ENCODE data around the gene PTCH1.

Gene PTCH1

DNA sequence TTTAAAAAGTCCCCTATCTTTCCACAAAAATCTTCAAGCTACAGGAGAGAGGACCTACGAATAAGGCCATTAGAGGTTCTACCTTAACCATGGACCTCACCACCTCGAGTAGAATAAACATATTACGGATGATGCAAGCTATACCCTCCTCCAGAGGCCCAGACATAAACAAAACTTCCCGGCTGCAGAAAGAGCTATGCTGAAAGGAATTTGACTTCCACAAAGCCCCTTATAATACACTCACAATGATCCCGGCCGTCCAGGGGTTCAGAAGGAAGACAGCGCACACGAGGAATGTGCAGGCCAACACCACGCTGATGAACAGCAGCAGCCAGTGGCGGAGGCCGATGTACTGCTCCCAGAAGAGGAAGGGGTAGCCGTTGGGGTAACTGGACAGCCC, 59.0 kb downstream of the PTCH1 start:
- DNase-seq: no peak
- Mint-ChIP-seq H3K4me1 (peaks cover 22% of the 10 kb centered on the region), H3K9me3 (no peaks in the 10 kb centered on the region), H3K27ac (no peak overlapping the region), H3K27me3 (peaks cover 61% of the 10 kb centered on the region), H3K4me3 (no peak overlapping the region), H3K36me3 (peaks cover 2% of the 10 kb centered on the region)
- CTCF ChIA-PET: no interaction called here

GRCh38 chr9:95455714-95456113, 61.1 kb downstream of the PTCH1 start:
- no peak overlapping the region for H3K4me3 Mint-ChIP-seq
- H3K27ac Mint-ChIP-seq: no peak overlapping the region
- H3K36me3 Mint-ChIP-seq: no peaks in the 10 kb centered on the region
- H3K4me1 Mint-ChIP-seq: peaks cover 2% of the 10 kb centered on the region
- peaks cover 40% of the 10 kb centered on the region for H3K27me3 Mint-ChIP-seq
- CTCF ChIA-PET: no interaction called here
- DNase-seq: no peak
- no peaks in the 10 kb centered on the region for H3K9me3 Mint-ChIP-seq

DNA sequence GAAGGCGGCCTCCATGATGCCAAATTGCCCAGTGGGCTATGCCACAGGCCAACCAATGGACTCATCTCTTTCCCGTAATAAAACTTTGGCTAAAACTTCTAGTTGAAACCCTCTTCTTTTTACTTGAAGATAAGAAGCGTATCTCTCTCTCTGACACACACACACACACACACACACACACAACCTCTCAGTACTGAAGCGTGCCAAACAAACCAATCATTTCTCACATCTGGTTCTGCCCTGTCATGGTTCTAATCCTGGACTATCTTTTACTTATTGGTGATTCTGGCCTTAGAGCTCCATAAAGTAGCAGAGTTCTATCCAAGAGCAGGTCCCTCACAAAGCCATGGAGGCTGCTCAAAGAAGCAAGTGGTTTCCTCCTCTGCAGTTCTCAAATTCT, 64.6 kb downstream of the PTCH1 start:
- DNase-seq: no peak
- Mint-ChIP-seq H3K36me3 (no peaks in the 10 kb centered on the region), H3K9me3 (no peaks in the 10 kb centered on the region), H3K4me3 (no peak overlapping the region), H3K27me3 (peaks cover 18% of the 10 kb centered on the region), H3K4me1 (no peaks in the 10 kb centered on the region), H3K27ac (no peak overlapping the region)
- CTCF ChIA-PET: interaction anchor here (0.9 kb wide), 1 partner anchor 11 kb away, joined by 3 read pairs; no protein-coding TSS in a partner anchor

DNA sequence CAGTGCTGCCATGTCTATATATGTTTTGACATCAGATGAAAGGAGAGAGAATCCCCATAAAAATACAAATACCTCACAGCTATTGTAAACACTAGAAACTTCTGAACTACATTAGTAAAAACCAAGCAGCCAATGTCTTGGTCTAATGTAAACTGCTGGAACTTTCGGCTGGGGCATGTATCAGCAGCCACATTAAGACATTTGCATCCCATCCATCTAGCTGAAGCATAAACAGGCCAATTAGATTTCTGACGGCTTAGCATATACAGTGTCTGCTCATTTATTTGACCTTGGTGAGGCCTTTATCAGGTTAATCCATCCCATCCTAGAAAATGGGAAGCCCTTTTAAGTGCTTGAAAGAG, 65.7 kb downstream of the PTCH1 start:
- Mint-ChIP-seq H3K9me3 (no peaks in the 10 kb centered on the region), H3K27ac (no peak overlapping the region), H3K36me3 (no peaks in the 10 kb centered on the region), H3K4me1 (no peaks in the 10 kb centered on the region), H3K27me3 (peaks cover 10% of the 10 kb centered on the region), H3K4me3 (no peak overlapping the region)
- CTCF ChIA-PET: no interaction called here
- DNase-seq: no peak

DNA sequence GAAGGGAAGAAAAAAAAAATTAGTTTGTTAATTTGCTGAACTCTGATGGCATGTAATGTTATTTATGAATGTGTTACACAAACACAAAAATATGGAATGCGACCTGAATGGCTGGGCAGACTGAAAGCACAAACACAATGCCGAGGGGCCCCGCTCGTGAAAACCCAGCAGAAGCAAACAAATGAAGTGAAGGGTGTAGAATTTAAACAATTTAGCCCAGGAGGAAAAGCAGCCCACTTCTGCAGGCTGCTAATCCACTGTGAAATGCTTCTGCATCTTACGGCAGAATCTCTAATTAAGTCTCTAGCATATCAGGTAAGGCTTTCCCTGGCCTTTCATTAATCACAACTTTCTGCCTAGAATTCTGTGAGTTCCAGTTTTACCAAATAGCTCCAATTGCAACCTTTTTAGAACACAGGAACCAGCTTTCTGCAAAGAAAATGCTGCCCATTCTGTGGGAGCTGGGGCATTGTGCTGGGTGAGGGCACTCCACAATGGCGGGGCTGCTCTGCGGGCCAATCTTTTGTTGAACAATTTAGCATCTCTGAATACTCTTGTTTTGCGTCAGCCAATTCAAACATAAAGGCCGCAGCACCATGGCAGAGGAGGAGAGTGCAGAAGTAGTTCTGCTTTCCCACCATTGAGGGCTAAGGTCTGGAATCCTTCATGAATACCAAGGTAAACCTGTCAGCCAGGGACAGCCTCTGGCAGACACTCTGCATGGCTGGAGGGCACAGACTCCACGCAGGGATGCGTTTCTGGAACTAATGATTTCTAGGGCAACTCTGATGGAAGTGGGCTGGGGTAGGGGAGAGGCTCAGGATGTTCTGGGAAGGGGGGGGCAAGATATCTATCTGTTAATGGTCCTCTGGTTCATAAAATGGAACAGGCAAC, 66.4 kb downstream of the PTCH1 start:
- peaks cover 7% of the 10 kb centered on the region for H3K27me3 Mint-ChIP-seq
- H3K9me3 Mint-ChIP-seq: no peaks in the 10 kb centered on the region
- H3K36me3 Mint-ChIP-seq: no peaks in the 10 kb centered on the region
- CTCF ChIA-PET: no interaction called here
- no peak overlapping the region for H3K4me3 Mint-ChIP-seq
- no peak for DNase-seq
- no peak overlapping the region for H3K27ac Mint-ChIP-seq
- no peaks in the 10 kb centered on the region for H3K4me1 Mint-ChIP-seq

- Mint-ChIP-seq H3K4me3 (no peak overlapping the region), H3K4me1 (peaks cover 3% of the 10 kb centered on the region), H3K27me3 (peaks cover 7% of the 10 kb centered on the region), H3K36me3 (no peaks in the 10 kb centered on the region), H3K9me3 (no peaks in the 10 kb centered on the region), H3K27ac (no peak overlapping the region)
- CTCF ChIA-PET: no interaction called here
- no peak for DNase-seq
Measured at GRCh38 chr9:95449016-95449415, 67.8 kb downstream of the PTCH1 start.

DNA sequence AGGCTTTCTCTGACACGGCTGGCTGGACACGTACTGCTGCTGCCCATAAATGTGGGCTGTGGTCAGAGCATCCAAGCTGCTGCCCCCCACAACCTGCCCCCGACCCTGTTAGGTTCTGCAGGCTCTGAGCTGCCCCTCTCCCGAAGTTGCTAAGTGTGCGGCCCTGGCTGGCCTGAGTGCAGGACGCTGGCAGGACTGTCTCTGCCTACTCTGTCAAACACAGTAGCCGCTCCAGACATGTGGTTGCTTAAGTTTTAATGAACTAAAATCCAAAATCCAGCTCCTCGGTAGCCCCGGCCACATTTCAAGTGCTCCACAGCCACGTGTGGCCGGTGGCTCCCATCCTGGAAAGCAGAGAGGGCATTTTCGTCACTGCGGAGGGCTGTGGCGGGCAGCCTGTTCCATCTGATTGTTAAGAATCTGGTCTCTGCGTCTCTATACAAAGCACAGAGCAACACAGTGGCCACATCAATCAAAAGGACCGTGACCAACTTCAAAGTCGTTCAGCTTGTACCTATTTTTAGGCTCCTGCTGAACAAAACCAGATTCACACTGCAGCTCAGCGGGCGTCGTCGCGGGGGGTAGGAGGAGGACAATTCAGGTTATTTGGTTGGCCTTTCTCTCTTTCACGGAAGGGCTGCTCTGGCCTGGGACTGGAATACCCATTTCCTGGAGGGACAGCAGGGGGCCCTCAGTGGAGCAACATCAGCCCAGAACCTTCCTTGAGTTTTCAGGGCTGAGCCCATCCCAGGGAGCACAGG, 68.9 kb downstream of the PTCH1 start:
- Mint-ChIP-seq H3K27me3 (peaks cover 4% of the 10 kb centered on the region), H3K27ac (no peak overlapping the region), H3K4me1 (peaks cover 3% of the 10 kb centered on the region), H3K36me3 (no peaks in the 10 kb centered on the region), H3K4me3 (no peak overlapping the region), H3K9me3 (no peaks in the 10 kb centered on the region)
- DNase-seq: no peak
- CTCF ChIA-PET: interaction anchor here (0.7 kb wide), 1 partner anchor 781 kb away, joined by 3 read pairs; no protein-coding TSS in a partner anchor

- H3K9me3 Mint-ChIP-seq: no peaks in the 10 kb centered on the region
- peaks cover 3% of the 10 kb centered on the region for H3K4me1 Mint-ChIP-seq
- peaks cover 4% of the 10 kb centered on the region for H3K27me3 Mint-ChIP-seq
- CTCF ChIA-PET: no interaction called here
- no peak overlapping the region for H3K4me3 Mint-ChIP-seq
- no peak overlapping the region for H3K27ac Mint-ChIP-seq
- no peaks in the 10 kb centered on the region for H3K36me3 Mint-ChIP-seq
- DNase-seq: no peak
Measured at GRCh38 chr9:95446984-95447383, 69.8 kb downstream of the PTCH1 start.

DNA sequence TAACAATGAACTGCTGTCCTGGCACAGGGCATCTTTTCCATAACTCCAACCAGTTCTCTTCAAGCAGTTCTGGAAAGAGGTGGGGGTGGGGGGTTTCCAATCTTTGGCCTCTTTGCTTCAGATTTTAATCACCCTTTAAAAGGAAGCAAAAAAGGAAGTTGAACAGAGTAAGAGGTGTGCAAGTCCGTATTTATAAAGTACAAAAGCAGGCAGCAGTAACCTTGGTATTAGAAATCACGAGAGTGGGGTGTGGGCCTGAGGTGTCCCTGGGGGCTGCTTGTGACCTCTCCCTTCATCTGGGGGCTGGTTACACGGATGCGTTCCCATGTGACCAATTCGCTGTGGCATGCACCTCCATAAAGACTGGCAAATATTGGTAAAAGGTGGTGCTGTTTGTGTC, 70.5 kb downstream of the PTCH1 start:
- Mint-ChIP-seq H3K36me3 (no peaks in the 10 kb centered on the region), H3K9me3 (no peaks in the 10 kb centered on the region), H3K4me1 (peaks cover 3% of the 10 kb centered on the region), H3K27me3 (peaks cover 4% of the 10 kb centered on the region), H3K4me3 (no peak overlapping the region), H3K27ac (no peak overlapping the region)
- CTCF ChIA-PET: no interaction called here
- DNase-seq: no peak

DNA sequence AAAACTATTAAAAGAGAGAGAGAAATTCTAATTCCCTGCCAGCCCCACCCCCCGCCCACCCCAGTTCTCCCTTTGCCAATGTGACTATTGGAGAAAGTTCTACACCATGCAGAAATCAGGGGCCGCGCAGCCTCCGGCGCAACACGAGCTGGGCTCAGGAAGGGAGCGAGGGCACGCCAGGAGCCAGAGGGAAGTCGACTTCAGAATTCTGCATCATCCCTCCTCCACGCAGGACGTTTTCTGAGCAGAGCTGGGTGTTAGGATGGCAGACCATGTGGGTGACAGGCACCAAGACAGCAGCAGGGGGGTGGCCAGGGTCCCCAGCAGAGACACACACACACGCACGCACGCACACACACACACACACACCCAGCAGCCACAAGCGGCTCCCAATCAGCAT, 72.6 kb downstream of the PTCH1 start:
- Mint-ChIP-seq H3K36me3 (no peaks in the 10 kb centered on the region), H3K27ac (no peak overlapping the region), H3K9me3 (no peaks in the 10 kb centered on the region), H3K4me3 (no peak overlapping the region), H3K4me1 (peaks cover 3% of the 10 kb centered on the region), H3K27me3 (peaks cover 9% of the 10 kb centered on the region)
- no peak for DNase-seq
- CTCF ChIA-PET: no interaction called here

GRCh38 chr9:95443301-95443700, 73.5 kb downstream of the PTCH1 start:
- Mint-ChIP-seq H3K36me3 (no peaks in the 10 kb centered on the region), H3K27me3 (peaks cover 11% of the 10 kb centered on the region), H3K4me3 (no peak overlapping the region), H3K27ac (no peak overlapping the region), H3K4me1 (peaks cover 3% of the 10 kb centered on the region), H3K9me3 (no peaks in the 10 kb centered on the region)
- CTCF ChIA-PET: no interaction called here
- no peak for DNase-seq

GRCh38 chr9:95441081-95441480, 75.7 kb downstream of the PTCH1 start:
- H3K4me3 Mint-ChIP-seq: no peak overlapping the region

DNA sequence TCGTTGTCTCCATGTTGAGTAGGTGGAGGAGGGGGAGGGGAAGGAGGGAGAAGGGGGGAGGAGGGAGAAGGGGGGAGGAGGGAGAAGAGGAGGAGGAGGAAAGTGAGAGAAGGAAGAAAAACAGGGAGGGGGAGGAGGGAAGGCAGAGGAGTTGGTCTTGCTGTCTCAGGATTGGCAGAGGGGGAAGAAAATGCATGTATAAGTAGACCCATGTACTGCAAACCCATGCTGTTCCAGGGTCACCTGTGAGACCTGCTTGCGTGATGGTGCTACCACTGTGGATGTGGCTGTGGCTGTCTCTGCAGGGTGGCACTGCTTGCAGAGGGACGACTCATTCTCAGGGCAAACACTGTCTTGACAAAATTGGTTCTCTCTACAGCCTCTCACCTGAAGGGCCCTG, 76.3 kb downstream of the PTCH1 start:
- Mint-ChIP-seq H3K27me3 (peaks cover 11% of the 10 kb centered on the region), H3K9me3 (no peaks in the 10 kb centered on the region), H3K36me3 (no peaks in the 10 kb centered on the region), H3K4me1 (peaks cover 3% of the 10 kb centered on the region), H3K27ac (no peak overlapping the region), H3K4me3 (no peak overlapping the region)
- DNase-seq: no peak
- CTCF ChIA-PET: no interaction called here

More at GRCh38 chr9:95441081-95441480, 75.7 kb downstream of the PTCH1 start:
- no peaks in the 10 kb centered on the region for H3K36me3 Mint-ChIP-seq
- CTCF ChIA-PET: no interaction called here
- no peak overlapping the region for H3K27ac Mint-ChIP-seq
- DNase-seq: no peak
- peaks cover 3% of the 10 kb centered on the region for H3K4me1 Mint-ChIP-seq
- H3K9me3 Mint-ChIP-seq: no peaks in the 10 kb centered on the region
- H3K27me3 Mint-ChIP-seq: peaks cover 11% of the 10 kb centered on the region

- no peaks in the 10 kb centered on the region for H3K36me3 Mint-ChIP-seq
- H3K27ac Mint-ChIP-seq: no peak overlapping the region
- no peaks in the 10 kb centered on the region for H3K4me1 Mint-ChIP-seq
- no peak for DNase-seq
- no peak overlapping the region for H3K4me3 Mint-ChIP-seq
- H3K27me3 Mint-ChIP-seq: peaks cover 25% of the 10 kb centered on the region
- CTCF ChIA-PET: no interaction called here
- peaks cover 6% of the 10 kb centered on the region for H3K9me3 Mint-ChIP-seq
Measured at GRCh38 chr9:95438561-95439357, 78.0 kb downstream of the PTCH1 start.
